Fibroblast of the conjunctiva (primary cell): ENCODE measurements around the gene ZFHX3.
A peak's percentile ranks its signal among the peaks of the same experiment; 100 is the strongest.
"Not testable (repeated sequence)": the region's sequence is repeated elsewhere in the genome, so short reads cannot be mapped to it uniquely, and the experiment has no call there.

Experiments
- DNase-seq: peaks from one replicate; pipeline ENCODE4 v3.0.0-alpha.2; 2010; ENCODE audit warnings: low read depth

Gene ZFHX3

DNA sequence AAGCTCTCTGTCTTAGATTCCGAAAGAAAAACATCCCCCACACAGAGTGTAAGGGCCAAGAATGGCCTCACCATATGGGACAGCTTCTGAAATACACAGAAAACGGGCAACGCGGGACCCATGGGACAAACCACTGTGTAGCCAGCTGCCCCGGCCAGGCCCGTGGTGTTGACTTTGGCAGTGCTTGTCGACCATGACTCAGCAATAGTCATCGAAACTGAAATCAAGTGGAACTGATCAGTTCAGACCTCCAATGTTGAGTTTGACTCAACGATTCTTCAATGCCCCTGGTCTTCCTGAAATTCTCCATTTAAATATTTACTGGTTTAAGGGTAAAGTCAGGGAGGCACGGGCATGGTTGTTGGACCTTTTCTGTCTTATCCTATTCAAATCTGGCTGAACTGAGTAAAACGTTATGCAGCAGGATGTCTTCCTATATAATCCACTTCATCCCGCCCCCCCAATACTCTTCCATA, 27.5 kb downstream of the ZFHX3 start:
- peak; percentile 92 for DNase-seq

DNA sequence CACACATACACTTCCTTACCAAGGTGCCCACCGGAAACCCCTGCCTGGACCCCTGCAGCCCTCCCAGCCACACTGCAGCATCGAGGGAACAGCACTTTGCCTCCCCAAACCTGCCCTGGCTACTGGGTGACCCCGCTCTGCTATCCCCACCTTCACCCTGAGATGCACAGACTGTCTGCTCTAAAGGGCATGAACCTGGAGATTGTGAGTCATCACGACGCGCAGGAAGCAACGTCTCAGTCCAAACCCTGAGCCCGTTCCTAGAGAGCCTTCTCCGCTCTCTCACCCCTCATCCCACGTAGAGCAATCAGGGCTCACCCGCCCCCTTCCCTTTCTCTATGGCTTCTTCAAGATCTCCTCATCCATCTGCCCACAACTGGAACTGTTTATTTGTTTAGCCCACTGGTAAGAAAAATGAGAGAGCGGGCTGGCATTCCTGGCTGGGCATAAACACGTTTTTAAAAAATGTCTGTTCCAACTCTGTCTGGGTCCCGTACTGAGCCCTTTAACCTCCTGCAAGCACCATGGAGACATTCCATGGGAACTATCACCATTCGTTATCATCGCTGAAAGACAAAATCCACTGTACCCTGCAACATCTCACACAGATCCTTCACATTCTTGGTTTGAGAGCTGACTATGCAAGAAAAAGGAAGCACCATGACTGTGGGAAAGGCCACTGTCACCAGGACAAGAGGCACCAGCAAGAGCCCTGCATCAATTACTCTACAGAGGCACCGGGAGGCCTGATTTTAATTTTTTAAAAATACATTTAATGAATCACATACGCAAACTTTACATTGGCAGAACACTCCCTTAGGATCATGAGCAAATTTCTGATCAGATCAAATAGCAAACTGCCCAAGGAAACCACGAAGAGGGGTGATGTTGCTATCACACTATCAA, 28.2 kb downstream of the ZFHX3 start:
- DNase-seq: peak; percentile 60

DNA sequence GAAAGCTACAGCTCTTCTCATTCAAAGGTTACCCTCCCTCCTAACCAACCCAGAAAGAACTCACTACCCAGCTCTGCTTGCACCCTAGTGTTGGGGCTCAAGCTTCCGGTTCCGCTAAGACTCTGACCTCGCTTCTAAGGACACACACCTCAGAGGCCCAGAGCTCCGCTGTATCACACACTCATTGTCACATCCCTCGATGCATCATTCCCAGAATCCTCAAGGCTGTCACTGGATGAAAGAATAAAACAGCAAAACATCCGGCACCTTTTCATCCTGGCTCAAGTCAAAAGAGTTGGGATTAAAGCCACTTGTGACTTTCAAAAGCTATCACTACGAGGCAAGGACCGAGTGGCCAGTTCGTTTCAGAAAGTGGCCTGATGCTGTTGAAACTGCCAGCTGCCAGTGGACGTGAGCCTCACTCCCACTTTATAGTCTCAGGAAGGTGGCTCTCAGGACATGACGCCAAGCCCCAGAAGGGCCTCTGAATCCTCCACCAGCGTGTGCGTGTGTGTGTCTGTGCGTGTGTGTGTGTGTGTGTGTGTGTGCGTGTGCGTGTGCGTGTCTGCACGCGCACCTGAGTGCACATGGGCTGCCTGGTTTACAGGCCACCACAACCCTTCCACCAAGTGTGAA, 29.0 kb downstream of the ZFHX3 start:
- no peak for DNase-seq

DNA sequence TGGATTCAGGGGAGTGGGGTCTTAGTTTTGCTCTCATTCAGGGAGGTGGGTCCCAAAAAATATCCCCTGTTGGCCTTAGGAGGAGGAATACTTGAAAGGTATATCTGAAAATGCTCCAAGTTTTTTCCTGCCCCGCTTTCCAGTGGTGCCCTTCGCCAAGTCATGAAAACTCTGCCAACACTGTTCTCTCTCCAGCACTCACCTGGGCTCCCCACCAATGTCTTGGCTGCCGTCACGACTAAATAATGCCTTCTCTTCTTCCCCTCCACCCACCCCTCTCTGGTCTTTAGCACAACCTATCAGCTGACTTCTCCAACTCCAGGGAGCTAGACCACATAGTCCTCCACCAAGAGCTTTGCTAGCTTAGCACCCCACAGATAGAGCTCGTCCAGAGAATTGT, 30.6 kb downstream of the ZFHX3 start:
- no peak for DNase-seq

GRCh38 chr16:73016488-73016830, 31.5 kb downstream of the ZFHX3 start:
- DNase-seq: no peak

GRCh38 chr16:73015612-73016487, 32.1 kb downstream of the ZFHX3 start:
- no peak for DNase-seq

- no peak for DNase-seq
These were observed 33.2 kb downstream of the ZFHX3 start for GRCh38 chr16:73014768-73015167.

GRCh38 chr16:73013974-73014373, 34.0 kb downstream of the ZFHX3 start:
- DNase-seq: no peak

DNA sequence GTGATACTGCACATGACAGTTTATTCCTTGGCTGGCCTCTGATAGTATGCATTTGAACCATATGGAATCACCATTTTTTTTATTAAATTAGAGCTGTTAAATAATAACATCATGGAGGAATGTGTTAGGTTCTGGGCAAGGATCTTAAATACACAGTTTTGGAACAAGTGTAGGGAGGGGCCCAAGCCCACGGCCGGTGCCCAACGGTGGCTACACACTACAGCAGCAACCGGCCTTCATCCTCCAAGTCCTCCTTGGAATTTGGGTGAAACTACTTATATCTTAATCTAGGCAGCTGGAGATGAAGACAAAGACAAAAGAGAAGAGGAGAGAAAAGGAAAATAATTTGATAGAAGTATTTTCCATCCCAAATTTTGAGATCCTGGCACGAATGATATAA, 35.6 kb downstream of the ZFHX3 start:
- DNase-seq: no peak

GRCh38 chr16:73011926-73012325, 36.0 kb downstream of the ZFHX3 start:
- DNase-seq: no peak

DNA sequence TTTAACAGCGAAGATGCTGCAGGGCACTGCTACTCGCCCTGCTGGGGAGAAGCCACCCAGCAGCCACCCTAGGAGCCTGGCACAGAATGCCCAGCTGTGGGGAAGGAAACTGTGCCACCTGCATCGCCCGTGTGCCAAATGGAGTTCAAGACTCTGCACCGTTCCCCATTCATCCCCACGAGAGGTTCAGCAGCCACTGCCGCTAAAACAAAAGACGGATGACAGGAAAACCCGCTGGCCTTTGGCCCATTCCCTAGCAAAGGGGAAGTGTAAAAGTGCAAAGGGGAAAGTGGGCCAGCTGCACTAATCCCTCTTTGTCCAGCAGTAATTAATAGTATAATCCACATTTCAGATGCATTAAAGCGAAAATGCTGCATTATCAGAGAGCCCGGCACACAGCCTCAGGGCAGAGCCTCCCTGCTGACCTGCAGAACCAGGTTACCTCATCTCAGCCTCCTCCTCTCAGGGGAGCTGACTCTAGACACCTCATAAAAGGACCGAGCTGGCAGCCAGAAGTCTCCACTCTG, 37.7 kb downstream of the ZFHX3 start:
- no peak for DNase-seq

DNA sequence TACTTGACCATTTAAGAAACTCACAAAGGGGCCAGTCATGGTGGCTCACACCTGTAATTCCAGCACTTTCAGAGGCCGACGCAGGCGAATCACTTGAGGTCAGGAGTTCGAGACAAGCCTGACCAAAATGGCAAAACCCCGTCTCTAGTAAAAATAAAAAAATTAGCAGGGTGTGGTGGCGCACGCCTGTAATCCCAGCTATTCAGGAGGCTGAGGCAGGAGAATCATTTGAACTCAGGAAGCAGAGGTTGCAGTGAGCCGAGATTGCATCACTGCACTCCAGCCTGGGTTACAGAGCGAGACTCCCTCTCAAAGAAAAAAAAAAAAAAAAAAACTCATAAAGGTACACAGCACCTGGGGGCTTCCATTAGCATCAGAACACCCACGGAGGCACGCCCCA, 38.2 kb downstream of the ZFHX3 start:
- not testable (repeated sequence) for DNase-seq

- no peak for DNase-seq
These were observed 41.9 kb downstream of the ZFHX3 start for GRCh38 chr16:73006026-73006425.

GRCh38 chr16:73002866-73003265, 45.1 kb downstream of the ZFHX3 start:
- DNase-seq: no peak

DNA sequence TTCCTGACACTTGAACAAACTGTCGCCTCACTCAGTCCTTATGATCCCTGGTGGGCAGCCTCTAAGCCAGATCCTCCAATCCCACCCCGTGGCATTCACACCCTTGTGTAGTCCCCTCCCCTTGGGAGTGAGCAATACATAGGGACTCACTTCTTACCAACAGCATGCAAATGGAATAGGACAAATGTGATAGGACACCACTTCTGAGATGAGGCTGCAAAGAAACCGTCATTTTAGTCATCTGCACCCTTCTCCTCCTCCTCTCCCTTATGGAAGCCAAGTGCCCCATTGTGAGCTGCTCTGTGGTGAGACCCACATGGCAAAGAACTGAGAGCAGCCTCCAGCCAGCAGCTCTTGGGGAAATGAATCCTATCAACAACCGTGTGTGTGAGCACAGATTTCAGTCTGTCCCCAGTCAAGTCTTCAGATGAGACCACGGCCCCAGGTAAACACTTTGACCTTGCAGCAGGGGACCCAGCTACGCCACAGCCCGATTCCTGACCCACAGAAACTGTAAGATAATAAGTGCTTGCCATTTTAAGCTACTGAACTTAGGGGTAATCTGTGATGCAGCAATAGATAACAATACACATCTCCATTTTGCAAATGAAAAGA, 46.9 kb downstream of the ZFHX3 start:
- DNase-seq: no peak

DNA sequence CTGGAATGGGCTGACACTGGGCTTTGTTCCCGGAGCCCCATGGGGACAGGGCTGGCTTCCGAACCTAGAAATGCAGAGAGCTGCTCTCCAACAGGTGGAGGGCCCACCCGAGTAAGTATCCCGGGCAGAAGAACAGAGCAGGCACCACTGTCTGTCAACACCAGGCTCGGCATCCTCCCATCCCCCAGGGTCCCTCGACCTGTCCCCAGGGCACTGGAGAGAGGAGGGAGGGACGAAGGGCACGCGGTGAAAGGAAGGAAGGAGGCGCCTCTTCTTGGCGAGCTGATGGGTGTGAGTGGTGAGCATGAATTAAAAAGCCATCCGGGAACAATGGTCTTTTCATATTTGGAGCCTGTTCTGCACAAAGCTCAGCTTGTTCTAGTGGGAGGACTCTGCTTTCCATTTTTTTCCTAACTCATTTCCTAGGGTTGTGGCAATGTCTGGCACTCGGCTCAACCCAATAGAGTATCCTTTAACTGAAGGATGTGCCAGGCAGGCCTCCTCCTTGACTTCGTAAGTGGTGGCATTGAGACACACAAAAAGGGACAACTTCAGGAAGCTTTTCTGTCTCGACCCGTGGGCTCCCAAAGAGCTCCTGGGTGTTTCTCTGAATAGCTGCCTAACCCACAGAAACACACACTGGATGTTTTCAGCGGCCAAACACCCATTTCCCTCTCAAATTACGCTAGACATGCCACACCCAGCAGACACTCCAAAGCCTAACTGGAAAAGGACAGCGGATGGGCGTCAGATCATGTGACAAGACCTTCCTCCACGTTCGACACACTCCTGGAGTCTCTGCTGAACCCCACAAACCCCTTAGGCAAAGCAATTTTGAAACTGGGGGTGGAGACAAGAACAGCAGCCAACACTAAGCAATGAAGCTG, 47.7 kb downstream of the ZFHX3 start:
- peak; percentile 31 for DNase-seq

GRCh38 chr16:72999541-73000019, 48.3 kb downstream of the ZFHX3 start:
- no peak for DNase-seq

DNA sequence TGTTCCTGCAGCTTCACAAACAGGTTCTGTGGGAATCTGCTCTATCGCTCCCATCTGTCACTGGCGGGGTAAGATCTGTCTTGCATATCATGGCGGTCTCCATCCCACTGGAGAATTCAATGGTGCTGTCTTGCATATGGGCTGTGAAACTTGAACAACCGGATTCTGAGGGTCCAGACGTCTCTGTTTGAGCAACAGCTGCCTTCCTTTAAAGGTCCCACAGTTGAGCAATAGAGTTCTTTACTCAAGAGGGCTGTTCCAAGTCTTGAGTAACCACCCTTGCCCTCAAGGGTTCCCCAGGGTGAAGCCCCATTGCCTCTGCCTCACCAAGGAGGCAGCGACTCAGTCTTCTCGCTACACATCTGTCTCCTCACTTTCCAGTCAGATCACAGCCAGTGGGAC, 50.8 kb downstream of the ZFHX3 start:
- no peak for DNase-seq

DNA sequence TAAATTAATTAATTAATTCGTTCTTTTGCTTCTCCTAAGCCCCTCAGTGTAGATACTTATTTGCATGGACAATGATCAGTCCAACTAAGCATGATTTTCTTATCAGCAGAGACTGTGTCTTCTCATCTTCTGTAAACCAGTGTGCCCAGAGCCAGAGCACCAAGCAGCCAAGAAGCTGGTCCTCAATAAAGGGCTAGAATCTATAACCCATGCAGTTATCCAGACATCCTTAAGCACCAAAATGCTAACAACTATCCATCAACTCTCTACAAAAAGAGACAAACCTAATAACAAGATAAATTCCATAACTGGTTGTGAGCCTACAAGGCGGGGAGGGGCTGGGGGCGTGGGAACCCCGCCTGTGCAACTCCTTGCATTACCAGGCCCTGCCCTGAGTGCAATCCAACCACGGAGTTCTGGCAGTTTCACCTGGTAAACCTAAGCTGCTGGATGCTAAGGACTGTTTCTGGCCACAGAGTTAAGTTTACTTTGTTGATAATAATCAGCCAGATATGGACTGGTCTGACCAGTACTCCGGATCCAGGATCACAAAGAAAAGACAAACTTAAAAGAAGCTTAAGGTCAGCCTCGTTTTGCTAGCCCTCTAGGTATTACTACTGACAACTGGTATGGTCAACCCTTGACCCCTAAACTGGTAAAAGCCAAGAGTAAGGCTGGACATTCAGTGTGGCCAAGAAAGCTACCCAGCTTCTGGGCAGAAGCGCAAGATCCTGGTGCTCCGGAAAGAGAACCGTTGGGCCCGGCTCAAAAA, 51.5 kb downstream of the ZFHX3 start:
- DNase-seq: no peak

- DNase-seq: not testable (repeated sequence)
These were observed 52.1 kb downstream of the ZFHX3 start for GRCh38 chr16:72995882-72996270.
